ENCODE data around the gene FRMD3.

Gene FRMD3

DNA sequence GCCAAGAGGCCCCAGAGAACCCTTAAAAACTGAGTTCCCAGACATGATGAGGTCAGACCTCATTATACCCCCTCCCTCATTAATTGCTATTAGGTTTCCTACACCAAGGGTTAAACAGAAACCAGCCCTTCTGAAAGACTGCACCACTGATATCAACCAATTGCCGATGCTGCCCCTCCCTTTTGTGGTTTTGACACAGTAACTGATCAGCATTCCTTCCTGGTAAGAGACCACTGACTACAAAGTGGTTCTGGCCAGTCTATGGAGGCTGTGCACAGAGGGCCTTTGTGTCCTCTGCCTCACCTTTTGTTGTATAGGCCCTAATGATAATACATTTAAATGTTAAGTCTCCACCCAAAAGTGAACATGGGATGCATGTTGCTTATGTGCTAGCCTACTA is 201.5 kb downstream of the FRMD3 start:
- DNase-seq (ENCODE audit: low spot score): no peak

DNA sequence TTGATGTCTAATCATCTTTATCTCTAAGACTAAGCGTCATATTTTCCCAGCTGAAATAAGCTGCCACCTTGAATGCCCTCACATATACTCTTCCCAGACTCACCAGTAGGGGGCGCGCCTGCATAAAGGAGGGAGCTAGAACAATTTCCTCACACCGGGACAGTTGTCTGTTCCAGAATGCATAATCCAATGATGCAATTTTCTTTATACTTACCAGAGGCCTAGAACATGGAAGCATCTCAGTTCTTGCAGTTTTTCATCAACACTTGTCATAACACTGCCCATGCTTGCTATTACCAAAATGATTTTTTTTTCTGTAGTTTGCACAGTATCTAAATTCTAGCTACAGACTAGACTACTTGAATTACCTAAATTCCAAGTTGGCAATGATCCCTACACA is 203.9 kb downstream of the FRMD3 start:
- DNase-seq (ENCODE audit: low spot score): peak; percentile 66

DNA sequence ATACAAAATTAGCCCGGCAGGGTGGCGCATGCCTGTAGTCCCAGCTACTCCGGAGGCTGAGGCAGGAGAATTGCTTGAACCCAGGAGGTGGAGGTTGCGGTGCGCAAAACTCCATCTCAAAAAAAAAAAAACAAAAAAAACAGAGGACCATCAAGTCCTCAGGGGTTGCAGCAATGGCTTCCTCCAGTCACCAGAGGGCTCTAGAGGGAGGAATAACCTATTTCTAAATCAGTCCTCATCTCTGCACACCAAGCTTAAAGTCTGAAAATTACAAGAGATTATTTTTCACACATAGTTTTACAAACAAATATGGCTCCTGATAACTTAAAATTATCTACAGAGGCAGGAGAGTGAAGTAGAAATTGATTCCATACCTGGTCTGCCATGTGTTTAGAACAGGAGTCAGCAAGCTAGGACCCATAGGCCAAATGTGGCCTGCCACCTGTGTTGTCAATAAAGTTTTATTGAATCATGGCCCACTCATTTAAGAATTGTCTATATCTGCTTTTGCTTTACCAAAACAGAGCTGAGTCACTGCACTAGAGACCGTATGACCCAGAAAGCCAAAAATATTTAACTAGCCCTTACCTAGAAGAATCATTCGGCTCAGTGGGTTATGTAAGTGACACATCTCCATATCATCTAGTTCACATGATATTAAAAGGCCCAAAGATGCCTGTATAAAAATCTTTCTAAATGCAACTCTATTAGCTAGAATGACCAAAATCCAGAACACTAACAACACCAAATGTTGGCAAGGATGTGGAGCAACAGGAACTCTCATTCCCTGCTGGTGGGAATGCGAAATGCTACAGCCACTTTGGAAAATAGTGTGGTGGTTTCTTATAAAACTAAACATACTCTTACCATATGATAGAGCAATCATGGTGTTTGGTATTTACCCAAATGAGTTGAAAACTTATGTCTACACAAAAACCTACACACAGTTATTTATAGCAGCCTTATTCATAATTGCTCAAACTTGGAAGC is 207.7 kb downstream of the FRMD3 start:
- DNase-seq (ENCODE audit: low spot score): no peak

DNA sequence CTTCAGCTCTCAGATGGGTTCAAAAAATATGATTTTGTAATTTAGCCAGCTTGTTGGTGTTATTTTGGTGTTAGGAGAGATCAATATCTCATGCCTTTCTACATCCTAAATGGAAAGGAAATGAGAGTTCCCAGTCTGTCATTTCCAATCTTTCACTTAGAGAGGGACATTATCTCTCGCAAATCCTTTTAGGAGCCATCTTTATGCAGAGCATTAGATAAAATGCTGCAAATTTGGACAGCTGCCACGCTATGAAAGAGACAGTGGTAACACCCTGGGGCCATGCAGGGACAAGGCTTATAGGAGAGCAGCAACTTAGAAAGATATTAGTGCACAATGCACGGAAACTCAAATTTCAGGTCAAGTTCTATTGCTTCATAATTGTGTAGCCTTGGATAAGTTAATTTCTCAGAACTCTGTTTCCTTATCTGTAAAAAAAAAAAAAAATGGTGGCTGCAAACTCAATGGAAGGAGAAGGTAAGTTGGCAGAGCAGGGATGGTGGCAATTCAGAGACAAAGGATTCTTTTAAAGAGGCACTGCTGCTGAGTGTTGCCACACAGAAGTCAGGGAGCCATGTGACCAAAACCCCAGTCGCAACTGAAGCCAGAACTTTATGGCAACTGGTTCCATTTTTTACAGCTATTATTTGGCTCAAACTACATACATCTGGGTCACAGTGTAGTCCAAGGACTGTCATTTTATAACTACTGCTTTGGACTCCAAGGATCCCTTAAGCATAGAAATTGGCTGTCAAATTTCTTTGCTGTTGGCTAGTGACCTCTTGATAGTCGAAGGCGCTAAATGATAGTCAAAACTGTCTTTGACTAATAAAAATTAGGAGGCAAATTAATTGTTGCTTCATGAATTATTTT is 210.2 kb downstream of the FRMD3 start:
- DNase-seq (ENCODE audit: low spot score): peak; percentile 66

DNA sequence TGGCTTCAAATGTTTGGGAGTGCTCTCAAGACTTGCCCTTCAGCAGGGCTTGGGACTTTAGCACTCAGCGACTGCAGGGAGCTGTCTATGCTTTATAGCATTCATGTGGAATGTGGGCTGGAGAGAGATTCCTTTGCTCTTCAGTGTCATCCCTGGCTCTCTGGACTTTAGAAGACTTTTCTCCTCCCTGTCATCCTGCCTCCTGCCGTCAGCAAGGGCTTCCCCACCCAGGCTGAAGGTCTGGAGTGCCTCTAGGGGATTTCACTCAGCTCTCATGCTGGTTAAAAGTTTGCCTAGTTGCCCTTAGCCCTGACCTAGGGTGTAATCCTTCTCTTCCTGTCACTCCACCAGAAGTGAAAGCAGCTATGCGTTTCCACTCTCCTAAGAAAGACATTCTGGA is 210.9 kb downstream of the FRMD3 start:
- DNase-seq (ENCODE audit: low spot score): peak; percentile 53

DNA sequence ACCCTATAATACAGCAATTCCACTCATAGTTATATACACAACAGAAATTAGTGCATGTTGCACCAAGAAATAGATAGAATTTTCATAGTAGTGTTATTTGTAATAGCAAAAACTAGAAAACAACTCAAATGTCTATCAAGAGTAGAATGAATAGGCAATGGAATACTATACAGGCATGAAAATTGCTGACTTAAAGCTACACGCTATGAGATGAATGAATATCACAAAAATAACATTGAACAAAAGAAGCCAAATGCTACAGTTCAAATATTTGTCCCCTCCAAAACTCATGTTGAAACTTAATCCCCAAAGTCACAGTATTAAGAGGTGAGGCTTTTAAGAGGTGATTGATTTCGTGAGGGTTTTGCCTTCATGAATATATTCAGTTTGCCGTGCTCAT is 215.1 kb downstream of the FRMD3 start:
- DNase-seq (ENCODE audit: low spot score): no peak

DNA sequence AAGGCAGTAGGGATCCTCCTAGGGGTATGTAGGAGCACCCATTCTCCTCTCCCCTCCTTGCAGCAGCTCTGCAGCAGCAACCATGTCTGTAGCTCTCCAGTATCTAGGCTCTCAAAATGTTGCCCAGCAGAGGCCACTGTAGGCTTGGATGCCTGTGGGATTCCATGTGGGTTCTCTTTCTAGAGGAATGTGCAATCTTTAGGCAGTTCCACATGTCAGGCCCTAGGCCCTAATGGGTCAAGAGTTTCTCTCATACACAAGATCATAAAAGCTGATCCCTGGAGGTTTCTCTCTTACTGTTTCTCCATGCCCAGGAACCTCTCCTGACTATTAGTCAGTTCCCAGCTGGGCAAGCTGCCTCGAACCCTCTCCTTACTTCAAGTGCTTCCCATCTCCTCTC is 215.8 kb downstream of the FRMD3 start:
- DNase-seq (ENCODE audit: low spot score): no peak

DNA sequence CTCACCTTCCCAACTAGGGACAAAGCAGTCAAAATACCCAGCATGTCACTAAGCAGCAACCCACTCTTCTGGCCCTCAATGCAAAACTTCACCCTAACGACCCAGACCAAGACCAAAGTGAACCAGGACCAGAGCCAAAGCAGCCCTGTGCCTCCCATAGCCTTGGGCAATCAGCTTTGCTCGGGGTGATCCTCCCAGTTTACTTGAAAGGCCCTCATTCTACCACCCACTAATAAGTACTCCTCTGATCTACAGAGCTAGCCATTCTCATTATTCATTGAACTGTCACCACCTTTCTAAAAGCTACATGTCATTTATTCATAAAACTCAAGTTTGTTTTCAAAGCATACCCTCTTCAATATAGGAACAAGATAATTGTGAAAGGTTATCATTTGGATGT is 221.0 kb downstream of the FRMD3 start:
- no peak for DNase-seq (ENCODE audit: low spot score)

DNA sequence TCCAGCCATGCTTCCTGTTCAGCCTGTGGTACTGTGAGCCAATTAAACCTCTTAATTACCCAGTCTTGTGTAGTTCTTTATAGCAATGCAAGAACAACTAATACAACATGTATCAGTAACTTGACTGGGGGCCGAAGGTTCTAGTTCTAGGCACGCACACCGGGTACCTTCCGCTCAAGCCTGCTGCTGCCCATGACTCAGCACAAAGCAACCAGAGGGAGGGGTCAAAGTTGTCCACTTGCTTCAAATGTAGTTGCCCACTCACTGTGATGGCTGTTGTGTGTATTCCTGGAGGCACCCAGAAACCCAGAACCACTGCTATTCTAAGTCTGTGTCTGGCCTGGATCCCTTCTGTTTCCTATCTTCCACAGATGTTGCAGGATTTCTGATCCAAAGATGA is 222.6 kb downstream of the FRMD3 start:
- DNase-seq (ENCODE audit: low spot score): no peak

DNA sequence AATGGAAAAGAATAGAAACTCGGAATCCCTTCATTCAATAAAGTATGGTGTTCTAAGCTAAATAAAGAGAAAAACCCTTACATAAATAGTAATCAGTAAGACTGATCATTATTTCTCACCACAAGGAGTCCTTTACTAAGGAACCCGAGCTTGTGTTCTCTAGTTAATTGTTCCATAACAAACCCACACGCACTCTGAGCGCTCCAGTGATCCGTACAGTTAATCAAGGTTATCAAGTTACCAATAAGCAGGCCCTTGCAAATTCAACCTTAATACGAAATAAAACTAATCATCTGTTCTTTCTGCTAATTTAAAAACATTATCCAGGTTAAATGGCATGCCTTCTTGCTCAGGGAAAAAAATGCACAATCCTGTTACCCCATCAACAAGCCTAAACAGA is 224.4 kb downstream of the FRMD3 start:
- peak; percentile 11 for DNase-seq (ENCODE audit: low spot score)

DNA sequence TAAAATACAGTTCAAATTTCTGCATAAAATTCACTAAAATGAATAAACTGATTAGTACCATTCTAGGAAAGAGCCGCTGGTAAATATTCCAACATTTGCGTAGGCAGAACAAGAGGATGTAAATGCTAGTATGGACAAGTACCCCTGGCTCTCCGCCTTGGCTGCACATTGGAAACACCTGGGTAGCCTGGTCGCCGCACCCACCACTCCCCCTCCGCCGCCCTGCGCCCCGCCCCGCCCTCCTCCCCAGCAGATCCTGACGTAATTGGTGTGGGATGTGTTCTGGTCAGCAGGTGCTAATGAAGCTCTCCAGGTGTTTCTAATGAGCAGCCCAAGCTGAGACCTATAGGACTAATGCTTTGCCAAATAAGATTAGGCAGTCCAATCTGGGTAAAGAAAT is 225.7 kb downstream of the FRMD3 start:
- DNase-seq (ENCODE audit: low spot score): no peak

DNA sequence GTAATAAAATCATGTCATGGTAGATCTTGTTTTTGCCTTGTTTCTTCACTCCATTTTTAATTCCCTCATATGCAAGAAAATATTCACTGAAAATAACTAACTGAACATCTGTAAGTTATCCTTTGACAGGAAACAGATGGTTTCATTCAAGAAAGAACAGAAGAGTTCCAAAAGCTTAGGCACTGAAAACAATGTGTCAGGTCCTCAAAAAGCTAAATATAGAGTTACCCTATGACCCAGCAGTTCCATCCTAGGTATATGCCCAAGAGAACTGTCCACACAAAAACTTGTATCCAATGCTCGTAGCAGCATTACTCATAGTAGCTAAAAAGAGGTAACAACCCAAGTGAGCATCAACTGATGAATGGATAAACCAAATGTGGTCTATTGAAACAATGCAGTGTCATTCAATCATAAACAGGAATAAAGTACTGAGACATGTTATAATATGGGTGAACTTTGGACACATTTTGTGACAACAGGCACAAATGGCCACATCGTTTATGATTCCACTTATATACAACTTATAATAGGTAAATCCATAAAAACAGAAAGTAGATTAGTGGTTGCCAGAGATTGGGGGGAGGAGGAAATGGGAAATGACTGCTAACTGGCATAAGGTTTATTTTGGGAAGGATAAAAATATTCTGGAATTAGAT is 231.0 kb downstream of the FRMD3 start:
- no peak for DNase-seq (ENCODE audit: low spot score)

DNA sequence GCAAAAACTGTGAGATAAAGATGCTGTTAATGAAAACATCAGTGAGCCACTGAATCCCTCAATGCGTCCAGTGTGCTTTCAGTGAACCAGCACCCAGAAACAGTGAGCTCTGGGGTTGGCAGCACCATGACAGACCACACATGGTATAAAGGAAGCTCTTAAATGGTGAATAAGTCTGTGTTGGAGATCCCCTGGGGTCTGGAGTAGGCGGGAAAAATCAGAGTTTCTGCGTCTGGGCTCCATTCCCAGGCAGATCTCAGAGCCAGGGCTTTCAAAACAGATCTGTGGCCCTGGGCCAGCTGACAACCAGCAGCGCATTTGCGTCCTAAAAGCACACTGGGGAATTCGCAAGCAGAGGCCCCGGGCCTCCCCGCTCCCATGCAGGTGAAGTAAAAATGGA is 233.5 kb downstream of the FRMD3 start:
- DNase-seq (ENCODE audit: low spot score): peak; percentile 62

DNA sequence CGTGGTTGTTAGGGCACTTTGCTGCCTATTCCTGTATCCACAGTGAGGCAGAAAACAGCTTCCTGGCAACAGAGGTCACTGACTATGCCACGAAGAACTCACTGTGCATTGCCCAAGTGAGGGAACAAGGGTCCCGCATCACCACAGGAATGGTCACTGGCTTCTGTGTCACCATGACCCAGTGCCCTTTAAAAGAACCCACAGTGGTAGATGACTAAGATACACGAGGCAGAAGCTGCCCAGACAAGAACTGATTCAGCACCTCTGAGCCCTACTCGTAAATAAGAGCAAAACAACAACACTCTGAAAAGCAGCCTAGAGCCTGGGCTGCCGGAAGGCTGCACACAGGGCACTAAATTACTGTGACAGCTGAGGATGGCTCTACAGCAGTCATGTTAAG is 238.6 kb downstream of the FRMD3 start:
- no peak for DNase-seq (ENCODE audit: low spot score)

DNA sequence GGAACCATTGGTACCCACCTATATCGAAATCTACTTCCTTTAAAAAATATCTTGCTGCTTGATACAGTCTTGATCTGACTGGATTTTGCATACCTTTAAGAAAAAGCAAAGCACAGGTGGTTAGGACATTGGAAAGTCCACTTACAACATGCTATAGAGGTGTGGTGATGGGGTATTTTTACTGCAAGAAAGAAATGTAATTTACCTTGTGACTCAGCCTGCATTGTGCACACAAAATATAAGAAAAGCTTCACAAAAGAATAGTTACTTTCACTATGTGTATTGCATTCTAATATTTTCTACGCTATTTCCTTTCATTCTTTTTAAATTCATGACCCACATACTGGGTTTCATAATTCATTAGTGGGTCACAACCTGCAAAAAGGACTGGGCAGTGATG is 239.1 kb downstream of the FRMD3 start:
- DNase-seq (ENCODE audit: low spot score): no peak

DNA sequence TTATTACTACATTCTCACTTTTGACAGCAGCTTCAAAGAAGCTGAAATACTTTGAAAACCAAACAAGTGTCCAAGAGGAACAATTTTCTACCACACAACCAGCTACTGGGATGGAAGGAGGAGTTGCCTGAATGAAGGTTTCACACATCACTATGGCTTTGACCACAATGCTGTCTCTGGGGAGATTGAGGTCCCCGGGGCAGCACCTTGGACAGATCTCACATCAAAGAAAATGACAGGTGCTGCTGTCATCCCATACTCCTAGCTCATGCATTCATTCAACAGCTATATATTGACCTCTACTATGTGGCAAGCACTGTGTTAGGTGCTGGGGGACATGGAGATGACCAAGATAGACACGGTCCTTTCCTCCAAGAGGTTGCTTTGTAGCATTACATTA is 242.1 kb downstream of the FRMD3 start:
- no peak for DNase-seq (ENCODE audit: low spot score)

DNA sequence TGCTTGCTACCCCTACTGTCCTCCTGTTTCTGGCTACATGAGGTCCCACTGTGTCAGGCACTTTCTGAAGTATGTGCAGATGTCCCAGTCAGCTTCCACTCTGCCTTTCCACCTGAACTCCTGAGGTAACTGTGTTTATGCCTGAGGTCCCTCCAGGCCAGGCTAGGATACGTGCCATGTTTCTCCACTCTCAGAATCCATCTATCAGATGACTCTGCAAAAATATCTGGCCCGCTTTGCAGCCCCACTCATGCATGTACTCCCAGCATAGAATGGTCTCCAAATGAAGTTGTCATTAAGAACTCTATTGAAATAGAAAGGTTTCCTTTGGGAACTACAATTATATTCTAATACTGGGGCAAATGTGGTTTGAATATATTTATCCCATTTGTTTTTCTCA is 243.4 kb downstream of the FRMD3 start:
- no peak for DNase-seq (ENCODE audit: low spot score)

DNA sequence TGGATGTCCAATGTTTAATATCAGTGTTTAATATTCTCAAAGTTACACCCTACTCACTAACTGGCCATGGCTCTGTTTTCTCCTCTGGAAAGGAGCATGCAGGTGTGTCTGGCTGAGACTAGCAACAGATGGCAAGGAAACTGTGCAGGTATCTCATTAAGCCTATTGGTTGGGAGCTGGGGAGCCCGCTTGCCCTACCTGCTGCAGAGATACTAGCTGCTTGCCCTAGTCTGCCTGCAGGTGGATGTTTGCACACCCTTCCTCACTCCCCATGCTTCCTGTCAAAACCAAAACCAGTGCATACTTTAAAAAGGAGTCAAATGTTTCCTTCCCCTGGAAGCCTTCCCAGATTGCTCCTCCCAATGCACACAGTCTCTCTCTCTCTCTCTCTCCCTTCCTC is 247.0 kb downstream of the FRMD3 start:
- DNase-seq (ENCODE audit: low spot score): no peak

DNA sequence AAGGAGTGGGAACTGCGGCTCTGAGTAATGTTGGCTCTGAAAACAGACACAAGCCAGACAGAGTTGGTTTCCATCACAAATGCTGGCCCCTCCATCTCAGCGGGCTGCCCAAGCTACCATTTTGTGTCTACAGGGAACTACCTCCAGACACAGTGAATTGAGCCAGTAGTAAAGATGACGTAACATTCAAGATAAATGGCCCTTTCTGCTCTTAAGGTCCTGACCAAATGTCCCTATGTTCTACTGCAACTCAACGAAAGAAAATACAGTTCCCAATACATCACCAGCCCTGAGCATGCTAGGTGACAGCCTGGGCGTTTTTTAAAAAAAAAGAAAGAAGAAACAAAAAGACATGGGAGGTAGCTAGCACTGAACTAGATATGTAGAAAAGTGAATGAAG is 247.5 kb downstream of the FRMD3 start:
- DNase-seq (ENCODE audit: low spot score): no peak

DNA sequence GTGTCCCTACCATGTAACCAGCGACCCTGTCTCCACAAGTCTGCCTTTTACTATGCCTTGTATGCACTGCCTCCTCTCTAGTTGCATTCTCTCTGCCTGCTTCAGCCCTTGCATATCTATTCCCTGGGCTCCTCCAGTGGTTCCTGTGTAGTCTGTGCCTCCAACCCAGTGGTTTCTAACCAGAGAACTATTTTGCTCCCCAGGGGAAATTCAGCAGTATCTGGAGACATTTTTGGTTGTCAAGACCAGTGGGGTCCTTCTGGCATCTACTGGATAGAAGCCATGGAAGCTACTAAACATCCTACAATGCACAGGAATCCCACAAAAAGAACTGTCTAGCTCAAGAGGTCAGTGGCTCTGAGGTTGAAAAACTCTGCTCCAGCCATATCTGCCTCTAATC is 251.2 kb downstream of the FRMD3 start:
- DNase-seq (ENCODE audit: low spot score): no peak

DNA sequence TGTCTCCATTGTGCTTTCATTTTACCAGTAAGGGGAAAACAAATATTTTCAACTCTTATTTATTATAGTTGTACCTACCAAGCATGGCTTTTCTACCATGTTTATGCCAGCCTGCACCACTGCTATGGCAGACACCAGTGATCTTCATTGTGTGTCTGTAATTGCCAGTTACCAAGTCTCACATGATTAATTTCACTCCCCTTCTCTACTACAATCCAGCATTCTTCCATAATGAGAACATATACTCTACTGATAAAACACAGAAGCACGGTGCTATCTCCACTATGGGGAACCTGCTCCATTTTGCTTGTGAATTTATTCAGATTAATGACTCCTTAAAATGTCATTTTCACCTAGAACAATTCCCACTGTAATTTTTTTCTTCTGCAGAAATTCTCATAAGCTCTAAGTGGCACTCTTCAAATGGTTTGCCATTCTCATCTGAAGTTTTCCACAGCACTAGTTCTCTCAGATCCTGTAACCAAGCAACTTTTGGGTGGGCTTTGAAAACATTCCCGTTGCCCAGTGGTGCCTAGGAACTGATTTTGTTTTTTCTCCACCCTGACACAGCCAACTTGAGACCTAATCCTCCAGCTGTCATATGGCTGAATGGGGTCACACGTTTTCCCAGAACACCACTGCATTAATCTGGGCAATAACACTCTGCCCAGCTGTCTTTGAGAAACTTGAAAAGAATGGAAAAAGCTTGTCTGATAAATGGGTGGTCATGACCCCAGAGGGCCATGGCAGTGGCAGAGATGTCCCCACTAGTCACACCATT is 252.6 kb downstream of the FRMD3 start:
- DNase-seq (ENCODE audit: low spot score): no peak

Data from SK-N-DZ (cell line).